ENCODE measurements around the gene HOXB4.

Gene HOXB4

DNA sequence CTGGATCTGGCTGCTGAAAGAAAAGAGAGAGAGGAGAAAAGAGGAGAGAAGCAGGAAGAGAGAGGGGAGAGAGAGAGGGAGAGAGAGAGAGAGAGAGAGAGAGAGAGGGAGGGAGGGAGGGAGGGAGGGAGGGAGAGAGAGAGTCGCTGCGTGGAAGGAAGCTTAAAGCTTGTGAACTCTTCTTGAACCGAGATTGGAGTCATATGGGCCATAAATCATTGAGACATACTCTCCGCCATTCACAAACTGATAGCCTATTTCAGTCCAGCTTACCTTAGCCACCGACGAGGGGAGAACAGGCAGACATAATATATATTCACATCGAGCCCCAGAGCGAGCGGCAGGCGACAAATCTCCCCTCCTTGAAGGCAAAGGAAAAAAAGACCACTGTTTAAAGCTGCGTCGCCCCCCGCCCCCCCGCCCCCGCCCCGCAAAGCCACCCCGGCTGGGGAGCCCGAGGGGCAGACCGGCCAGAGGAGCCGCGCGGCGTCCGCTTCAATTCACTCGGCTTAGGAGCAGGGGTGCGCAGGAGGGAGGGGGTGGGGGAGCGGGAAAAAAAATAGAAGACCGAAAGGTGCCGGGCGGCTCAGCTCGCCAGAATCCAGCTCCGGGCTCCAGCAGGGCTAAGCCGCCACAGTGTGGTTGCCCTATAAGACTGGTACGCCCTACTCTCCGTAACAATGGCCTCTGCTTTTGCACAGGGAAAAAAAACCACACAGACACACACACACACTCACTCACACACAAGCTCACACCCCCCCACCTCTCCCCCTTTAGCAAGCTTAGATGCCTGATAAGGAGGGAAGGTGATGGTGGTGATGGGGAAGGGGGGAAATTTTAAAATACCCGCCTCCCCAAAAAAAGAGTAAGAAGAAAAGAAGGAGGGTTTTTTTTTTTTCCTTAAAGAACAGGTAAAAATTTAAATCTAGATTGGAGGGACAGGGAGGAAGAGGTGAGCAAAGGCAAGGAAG, 22.6 kb downstream of the HOXB4 start:
- TF ChIP-seq MYC (IDR thresholded peaks at IDR 0.05; ENCODE audit: low read depth, low read length) (no peak), CTCF (IDR thresholded peaks at IDR 0.05; ENCODE audit: low read depth, low read length) (no peak), POLR2A (IDR thresholded peaks at IDR 0.05; ENCODE audit: extremely low read depth, insufficient read length) (no peak)
- TF ChIP-seq, protein P1, sequence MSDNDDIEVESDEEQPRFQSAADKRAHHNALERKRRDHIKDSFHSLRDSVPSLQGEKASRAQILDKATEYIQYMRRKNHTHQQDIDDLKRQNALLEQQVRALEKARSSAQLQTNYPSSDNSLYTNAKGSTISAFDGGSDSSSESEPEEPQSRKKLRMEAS (IDR thresholded peaks at IDR 0.05; ENCODE audit: low read depth, low read length), result no peak
- DNase-seq (ENCODE audit: low read depth), result peak; percentile 8
- no peak overlapping the region for H3K4me3 ChIP-seq (ENCODE audit: low read depth, low read length)

DNA sequence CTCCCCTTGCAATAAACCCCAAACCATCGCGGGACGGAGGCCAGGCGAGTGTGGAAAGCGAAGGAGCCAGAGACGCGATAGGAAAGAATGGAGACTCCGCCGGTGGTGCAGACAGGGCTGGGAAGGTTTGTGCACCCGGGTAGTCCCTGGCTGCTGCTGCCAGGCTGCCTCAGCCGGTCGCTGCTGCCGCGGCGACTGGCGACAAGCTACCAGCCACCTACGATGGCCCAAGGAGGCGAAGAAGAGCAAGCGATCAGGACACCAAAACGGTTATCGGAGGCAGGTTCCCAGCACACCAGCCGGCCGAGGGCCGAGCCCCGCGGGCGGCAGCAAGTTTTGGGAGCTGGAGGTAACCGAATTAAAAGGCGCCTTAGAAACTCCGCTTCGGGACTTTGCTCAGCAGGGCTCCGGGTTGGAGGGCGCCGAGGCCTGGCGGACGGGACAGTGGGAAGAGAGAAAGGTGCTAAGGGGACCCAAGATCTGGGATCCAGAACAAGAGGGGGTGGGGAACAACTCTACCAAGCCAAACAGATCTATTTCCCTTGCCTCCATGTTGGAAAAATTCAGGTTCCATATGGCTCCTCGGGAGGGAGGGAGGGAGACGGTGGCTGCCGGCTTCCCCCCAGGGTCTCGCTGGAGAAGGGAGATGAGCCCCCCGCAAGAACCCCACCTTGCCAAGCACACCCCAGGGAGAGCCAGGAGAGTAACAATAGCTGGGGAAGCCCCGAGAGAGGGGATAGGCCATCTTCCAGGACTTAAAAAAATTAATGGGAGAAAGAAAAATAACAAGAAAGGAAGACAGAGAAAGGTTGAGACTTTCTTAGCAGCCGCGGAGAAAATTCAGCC, 23.5 kb downstream of the HOXB4 start:
- no peak overlapping the region for H3K4me3 ChIP-seq (ENCODE audit: low read depth, low read length)

GRCh38 chr17:48553826-48554225, 24.3 kb downstream of the HOXB4 start:
- no peak for TF ChIP-seq MYC (IDR thresholded peaks at IDR 0.05; ENCODE audit: low read depth, low read length)
- TF ChIP-seq CTCF (IDR thresholded peaks at IDR 0.05; ENCODE audit: low read depth, low read length), result no peak
- TF ChIP-seq, protein P1 (IDR thresholded peaks at IDR 0.05; ENCODE audit: low read depth, low read length), result no peak
- TF ChIP-seq POLR2A (IDR thresholded peaks at IDR 0.05; ENCODE audit: extremely low read depth, insufficient read length), result no peak
- H3K4me3 ChIP-seq (ENCODE audit: low read depth, low read length), result no peak overlapping the region
- no peak for DNase-seq (ENCODE audit: low read depth)

More for the DNA sequence above, 23.5 kb downstream of the HOXB4 start:
- no peak for DNase-seq (ENCODE audit: low read depth)
- TF ChIP-seq, protein P1 (IDR thresholded peaks at IDR 0.05; ENCODE audit: low read depth, low read length), result no peak
- TF ChIP-seq MYC (IDR thresholded peaks at IDR 0.05; ENCODE audit: low read depth, low read length), result no peak
- TF ChIP-seq POLR2A (IDR thresholded peaks at IDR 0.05; ENCODE audit: extremely low read depth, insufficient read length), result no peak
- TF ChIP-seq CTCF (IDR thresholded peaks at IDR 0.05; ENCODE audit: low read depth, low read length), result no peak

DNA sequence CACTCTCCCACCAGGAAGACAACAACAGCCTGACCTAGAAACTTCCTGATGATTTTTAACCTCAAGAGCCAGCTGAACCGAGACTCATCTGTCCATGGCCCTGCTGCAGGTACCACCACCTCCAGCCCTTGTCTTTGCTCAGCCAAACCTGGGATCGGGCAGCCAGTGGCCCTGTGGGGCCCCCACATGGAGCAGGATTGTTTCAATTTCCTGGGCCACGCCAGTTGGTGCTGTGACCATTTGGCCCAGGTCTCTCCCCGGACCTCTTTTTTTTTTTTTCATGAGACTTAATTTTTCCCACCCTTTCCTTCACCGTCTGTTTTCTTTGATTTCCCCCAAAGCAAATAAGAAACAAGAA, 25.0 kb downstream of the HOXB4 start:
- H3K4me3 ChIP-seq (ENCODE audit: low read depth, low read length), result no peak overlapping the region
- DNase-seq (ENCODE audit: low read depth), result no peak
- TF ChIP-seq, protein P1 (IDR thresholded peaks at IDR 0.05; ENCODE audit: low read depth, low read length), result no peak
- TF ChIP-seq CTCF (IDR thresholded peaks at IDR 0.05; ENCODE audit: low read depth, low read length) (no peak), MYC (IDR thresholded peaks at IDR 0.05; ENCODE audit: low read depth, low read length) (no peak), POLR2A (IDR thresholded peaks at IDR 0.05; ENCODE audit: extremely low read depth, insufficient read length) (no peak)

GRCh38 chr17:48552466-48553189, 25.5 kb downstream of the HOXB4 start:
- H3K4me3 ChIP-seq (ENCODE audit: low read depth, low read length), result no peak overlapping the region
- DNase-seq (ENCODE audit: low read depth), result no peak
- TF ChIP-seq, protein P1 (IDR thresholded peaks at IDR 0.05; ENCODE audit: low read depth, low read length), result no peak
- TF ChIP-seq MYC (IDR thresholded peaks at IDR 0.05; ENCODE audit: low read depth, low read length) (no peak), POLR2A (IDR thresholded peaks at IDR 0.05; ENCODE audit: extremely low read depth, insufficient read length) (no peak), CTCF (IDR thresholded peaks at IDR 0.05; ENCODE audit: low read depth, low read length) (no peak)
